HUDEP-2 (cell line): ENCODE data around the gene ITPRID2.
"Not testable (repeated sequence)": the region's sequence is repeated elsewhere in the genome, so short reads cannot be mapped to it uniquely, and the experiment has no call there.

Experiments
- DNase-seq, 76 experiments: peaks; one replicate each; lab custom pipeline; 2025; ENCODE audit not compliant: unreplicated experiment in 76 of 76; lab: John Stamatoyannopoulos, UW

The ITPRID2 gene

GRCh38 chr2:181957668-181958067 is 66.1 kb downstream of the ITPRID2 start:
- no peak for DNase-seq

GRCh38 chr2:181958726-181959125 is 67.2 kb downstream of the ITPRID2 start:
- DNase-seq: no peak

DNA sequence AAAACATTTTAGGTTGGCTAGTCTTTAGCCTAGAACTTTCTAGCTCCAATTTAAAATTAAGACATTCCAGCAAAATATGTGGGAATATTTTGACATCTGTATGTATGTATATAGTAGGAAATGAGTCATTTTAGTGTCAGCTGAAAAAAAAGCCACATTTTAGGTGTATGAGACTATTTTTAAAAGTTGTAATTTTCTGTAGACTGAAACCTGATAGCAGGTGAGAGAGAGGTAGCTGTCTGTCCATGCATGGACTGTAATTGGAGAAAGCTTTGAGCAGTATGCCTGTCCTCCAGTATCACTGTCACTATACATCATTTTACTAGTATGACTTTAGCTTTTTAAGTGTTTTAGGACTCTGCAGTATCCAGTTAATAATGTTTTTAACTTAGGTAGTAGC is 68.0 kb downstream of the ITPRID2 start:
- no peak for DNase-seq

- not testable (repeated sequence) for DNase-seq
Observed at GRCh38 chr2:181961167-181961566, 69.6 kb downstream of the ITPRID2 start.

- DNase-seq: no peak
Observed at GRCh38 chr2:181962142-181962541, 70.6 kb downstream of the ITPRID2 start.

GRCh38 chr2:181970160-181970794 is 78.7 kb downstream of the ITPRID2 start:
- DNase-seq: no peak

- no peak for DNase-seq
Observed at GRCh38 chr2:181971032-181971431, 79.5 kb downstream of the ITPRID2 start.

DNA sequence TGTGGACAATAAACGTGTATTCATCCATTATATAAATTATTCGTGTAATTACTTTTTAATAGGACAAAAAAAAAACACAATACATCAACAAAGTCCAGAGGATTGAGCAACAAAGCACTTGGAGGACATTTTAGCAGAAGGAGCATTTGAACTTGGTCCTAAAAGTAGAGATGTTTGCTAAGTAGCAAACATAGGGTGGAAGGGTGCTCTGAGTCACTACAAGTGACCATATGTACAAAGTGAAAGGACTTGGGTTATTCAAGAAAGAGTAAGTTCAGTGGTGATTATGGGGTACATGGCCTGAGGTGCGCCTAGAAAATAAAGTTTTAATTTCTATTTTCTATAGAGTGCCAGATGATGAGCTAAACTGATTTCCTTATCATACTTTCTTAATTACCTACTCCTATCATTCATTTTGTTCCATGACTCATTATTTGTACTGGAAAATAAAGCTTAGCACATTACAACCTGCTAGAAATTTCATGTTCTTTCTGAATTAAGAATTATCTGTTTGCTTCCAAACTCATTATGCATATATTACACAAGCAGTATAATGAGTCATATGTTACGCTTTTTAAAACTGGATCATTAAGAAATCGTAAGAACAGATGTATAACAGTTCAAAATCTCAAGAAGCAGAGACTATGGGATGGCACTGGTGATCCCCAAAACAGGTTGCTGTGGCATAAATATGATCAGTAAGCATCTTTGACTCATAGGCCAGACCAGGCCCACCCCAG is 81.1 kb downstream of the ITPRID2 start:
- DNase-seq: no peak

DNA sequence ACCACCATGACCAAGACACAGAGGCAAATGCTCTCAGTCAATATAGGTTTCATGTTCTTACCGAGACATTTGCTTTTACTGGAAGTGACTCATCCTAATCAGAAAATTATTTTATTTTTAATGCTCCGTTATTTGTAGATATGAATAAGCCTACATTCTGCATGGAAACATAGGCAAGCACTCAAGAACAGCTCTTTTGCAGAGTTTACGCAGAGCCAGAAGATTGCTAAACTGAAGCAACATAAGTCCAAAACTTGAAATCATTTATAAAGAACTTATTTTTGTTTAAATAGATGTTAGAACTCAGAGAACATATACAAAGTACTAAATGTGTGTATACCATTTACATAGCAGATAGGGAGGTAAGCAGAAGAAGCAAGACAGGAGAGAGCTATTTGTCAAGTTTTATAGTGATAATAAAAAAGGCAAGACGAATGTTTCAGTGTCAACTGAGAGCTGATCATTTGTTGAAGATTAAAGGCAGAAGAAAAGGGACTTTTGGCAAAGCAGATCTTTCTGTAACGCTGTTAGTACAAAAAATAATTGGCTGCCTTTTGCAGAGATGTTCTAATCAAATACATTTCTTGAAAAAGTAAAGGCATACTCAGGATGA is 81.7 kb downstream of the ITPRID2 start:
- DNase-seq: no peak

DNA sequence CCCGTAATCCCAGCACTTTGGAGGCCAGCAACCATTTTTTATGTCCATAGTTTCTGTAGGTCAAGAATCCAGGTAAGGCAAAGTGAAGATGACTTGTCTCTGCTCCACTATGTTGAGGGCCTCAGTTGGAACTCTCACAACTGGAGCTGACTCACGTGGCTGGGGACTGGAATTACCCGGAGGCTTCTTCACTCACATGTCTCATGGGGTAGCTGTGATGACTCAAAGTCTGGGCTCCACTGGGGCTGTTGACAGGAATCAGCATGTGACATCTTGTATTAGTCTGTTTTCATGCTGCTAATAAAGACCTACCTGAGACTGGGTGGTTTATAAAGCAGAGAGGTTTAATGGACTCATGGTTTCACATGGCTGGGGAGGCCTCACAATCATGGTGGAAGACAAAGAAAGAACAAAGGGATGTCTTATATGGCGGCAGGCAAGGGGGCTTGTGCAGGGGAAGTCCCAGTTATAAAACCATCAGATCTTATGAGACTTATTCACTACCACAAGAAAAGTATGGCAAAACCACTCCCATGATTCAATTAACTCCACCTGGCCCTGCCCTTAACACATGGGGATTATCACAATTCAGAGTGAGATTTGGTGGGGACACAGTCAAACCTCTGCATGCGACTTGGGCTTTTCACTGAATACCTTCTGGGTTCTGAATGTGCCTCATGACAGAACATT is 86.3 kb downstream of the ITPRID2 start:
- DNase-seq: no peak

DNA sequence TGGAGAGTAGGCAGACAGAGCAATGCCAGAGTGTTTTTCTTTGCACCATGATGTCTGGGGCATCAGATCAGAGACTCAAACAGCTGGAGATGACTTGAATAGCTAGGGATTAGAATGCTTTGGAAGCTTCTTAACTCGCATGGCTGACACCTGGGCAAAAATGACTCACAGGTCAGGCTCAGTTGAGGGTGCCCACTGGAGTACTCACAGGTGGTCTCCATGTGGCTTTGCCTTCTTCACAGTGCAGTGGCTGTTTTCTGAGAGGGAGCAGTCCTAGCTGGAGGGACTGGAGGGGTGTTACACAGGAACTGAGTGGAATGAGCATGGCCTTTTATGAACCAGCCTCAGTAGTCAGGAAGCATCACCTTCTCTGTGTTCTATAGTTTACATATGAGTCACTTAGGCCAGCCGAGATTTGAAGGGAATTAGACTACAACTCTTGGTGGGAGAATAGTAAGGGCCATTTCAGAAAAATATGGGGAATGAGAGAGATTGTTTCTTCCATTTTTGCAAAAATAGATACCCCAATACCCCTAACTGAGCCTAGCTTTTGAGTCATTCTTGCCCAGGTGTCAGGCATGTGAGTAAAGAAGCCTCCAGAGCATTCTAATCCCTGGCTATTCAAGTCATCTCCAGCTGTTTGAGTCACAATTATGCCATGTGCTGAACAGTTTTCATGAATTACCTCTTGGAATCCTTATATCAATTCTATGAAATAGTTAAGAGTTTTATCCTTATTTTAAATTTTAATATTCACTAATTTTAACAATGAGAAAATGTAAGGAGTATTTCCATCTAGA is 87.0 kb downstream of the ITPRID2 start:
- no peak for DNase-seq
